Astrocyte of the hippocampus (primary cell): ENCODE data around the gene EPHB2.
"Not testable (repeated sequence)": the region's sequence is repeated elsewhere in the genome, so short reads cannot be mapped to it uniquely, and the experiment has no call there.

Experiments
- DNase-seq: peaks from one replicate; pipeline ENCODE4 v3.0.0; 2011; ENCODE audit warnings: low read depth, low spot score

Gene EPHB2

DNA sequence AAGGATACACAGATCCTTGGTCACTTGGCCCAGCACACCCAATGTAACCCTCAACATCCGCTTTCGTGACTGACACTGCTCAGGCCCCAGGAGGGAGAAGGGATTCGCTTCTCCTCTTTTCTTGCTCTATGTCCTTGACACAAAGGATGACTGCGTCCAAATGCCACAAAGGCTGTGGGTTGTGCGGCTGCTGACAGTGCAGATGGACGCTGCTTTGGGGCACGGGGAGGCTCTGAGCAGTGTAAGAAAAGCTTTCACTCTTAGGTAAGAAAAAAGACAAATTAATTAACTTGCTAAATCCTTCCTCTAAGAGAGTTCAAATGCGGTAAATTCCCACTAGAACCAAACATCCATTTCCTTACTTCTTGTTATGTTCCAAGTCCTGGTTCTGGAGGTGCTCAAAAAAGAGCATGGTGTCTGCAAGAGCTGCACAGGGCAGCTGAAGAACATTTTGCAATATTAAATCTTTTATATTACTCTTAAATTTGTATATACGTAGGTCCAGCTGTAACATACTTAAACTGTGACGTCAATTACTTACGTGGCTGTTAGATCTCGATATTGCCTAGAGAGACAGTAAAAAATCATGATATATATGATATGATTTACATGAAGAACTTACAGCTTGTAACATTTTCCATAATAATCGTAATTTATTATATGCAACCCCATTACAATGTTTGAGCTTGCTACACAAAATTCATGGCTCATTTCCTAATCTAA is 19.4 kb upstream of the EPHB2 start:
- DNase-seq: no peak

DNA sequence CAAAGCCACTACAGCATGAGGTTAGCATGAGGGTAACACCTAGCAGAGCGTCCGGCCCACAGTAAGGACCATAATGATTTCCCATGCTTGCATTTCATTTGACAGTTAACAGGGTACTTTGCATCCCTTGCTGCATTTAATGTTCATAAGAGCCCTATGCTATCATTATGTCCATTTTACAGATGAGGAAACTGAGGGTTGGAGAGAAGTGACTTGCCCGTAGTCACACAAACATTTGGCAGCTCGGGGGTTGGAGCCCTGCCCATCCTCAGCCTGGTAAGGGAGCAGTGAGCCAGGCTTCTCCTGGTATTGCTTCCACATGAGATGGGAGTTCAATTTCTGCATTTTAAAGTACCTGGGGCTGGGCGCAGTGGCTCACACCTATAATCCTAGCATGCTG is 16.5 kb upstream of the EPHB2 start:
- DNase-seq: no peak

DNA sequence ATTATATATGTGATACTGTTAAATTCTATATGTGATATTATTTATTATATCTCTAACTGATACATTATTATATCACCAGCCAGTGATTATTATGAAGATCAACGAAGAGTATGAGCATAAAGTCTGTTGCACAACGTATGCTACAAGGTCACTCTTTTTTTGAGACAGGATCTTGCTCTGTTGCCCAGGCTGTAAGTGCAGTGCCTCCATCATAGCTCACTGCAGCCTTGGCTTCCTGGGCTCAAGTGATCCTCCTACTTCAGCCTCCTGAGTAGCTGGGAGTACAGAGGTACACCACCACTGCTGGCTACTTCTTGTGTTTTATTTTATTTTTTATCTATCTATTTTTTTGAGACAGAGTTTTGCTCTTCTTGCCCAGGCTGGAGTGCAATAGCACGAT is 14.0 kb upstream of the EPHB2 start:
- no peak for DNase-seq

DNA sequence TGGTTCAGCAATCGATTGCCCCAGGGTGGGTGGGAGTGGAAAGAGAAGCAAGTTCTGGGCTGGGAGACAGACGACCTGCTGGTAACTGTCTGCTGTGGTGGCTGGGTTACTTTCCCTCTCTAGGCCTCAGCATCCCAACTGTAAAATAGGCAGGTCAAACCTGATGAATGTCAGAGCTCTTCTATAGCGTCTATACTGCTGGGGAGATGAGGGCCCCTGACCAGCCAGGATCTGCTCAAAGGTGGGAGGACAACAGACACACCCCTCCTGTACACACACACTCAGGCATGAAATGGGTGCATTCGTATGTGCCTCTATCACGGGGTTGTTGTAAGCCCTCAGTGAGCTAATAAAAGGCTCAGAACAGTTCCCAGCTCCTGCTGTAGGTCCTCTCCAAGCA is 12.7 kb upstream of the EPHB2 start:
- no peak for DNase-seq

DNA sequence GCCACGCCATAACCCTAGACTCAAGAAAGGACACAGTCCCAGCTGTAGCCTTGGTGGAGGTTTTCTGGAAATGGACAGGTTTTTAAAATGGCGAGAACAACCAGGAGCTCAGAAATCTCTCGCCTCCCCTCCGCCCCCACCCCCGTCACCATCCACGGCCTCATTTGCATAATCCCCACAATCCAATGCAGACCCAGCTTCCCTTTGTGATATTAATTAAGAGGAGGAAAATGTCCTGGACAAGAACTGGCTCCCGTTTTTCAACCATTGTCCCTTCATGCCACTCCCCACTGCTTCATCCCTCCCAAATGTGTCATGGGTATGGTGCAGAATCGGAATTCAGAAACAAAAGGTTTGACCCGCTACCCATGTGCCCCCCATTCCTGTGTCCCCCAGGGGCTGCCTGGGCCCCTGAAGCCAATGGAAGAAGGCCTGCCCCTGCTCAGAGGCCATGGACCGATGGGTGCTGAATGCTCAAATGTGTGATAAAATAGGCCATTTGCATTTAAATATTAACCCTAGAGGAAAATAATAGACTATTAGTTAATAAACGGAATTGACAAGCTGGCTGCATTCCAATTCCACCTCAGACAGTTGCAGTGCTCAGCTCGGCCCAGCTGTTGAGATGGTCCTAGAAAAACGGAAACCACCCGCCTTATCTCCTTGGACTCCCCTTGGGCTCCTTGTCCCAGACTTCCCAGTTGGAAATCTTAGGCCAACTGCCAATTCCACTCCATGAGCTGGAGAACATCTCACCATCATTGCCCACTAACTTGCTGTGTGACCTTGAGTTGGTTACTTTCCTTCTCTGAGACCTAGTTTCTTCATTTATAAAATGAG is 10.7 kb upstream of the EPHB2 start:
- DNase-seq: no peak

DNA sequence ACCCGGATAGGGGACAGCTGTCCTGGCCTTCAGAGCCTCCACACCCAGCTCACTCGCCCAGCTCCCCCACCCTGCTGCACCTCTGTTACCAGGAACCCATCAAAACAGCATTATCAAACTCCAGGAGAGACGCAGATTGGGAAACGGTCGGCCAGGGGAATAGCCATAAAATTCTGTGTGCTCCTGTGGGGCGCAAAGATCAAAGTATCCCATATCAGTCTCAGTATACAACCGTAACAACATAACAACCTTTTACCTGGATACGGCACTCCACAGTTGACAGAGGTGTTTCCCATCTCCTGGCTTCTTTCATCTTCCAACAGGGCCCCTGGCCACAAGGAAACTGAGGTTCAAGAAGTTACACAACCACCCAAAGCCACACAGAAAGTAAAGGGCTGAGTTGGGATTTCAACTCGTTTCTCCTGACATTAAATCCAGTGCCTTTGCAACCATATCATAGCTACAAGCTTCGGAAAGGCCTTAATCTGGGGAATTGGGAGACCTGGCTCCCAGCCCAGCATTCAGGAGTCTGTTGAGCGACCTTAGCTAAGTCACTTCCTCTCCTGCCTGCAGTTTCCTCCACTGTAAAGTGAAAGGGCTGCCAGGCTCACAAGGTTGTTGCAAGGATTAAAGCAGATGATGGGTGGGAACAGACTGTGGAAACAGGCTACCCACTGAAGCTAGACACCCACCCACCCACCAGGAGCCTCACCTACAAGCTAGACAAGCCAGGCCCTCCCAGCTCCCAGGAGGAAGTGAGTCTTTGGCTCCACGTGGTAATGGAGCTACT is 8.1 kb upstream of the EPHB2 start:
- DNase-seq: no peak

DNA sequence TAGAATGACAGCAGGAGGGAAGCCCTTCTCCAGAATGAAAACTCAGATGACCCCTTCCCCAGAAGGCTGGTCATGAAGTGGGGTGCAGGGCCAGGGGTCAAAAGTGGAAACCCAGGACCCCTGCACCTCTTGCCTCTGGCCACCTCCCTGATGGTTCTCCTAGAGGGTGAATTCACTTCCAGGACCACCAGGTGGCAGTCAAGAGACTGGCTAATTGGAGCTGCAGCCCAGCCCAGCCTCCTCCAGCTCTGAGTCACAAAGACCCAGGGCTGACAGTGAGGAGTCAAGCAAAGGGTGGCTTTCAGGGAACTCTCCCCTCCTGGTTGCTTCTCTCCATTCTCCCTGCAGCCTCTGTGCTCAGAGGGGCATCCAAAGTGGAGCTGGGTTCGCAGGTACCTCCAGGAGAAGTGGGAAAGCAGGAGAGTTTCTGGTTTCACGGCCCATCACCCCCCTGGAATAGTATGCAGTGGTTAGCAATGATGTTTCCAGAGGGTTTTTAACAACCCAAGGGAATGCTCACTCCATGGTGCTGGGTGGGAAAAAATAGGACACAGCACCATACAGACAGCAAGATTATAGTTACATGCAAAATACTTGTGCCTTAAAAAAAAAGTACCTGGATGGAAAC is 6.1 kb upstream of the EPHB2 start:
- DNase-seq: peak; percentile 93

DNA sequence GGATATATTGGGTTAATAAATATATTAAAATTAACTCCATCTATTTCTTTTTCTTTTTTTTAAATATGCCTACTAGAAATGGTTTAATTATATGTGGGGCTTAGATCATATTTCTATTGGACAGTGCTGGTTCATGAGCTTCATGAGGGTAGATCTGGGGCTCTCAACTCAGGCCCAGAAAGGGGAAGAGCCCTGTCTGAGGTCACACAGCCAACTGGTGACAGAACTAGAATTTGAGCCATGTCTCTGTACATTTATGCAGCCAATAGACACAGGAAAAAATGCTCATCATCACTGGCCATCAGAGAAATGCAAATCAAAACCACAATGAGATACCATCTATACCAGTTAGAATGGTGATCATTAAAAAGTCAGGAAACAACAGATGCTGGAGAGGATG is 5.1 kb upstream of the EPHB2 start:
- DNase-seq: no peak

DNA sequence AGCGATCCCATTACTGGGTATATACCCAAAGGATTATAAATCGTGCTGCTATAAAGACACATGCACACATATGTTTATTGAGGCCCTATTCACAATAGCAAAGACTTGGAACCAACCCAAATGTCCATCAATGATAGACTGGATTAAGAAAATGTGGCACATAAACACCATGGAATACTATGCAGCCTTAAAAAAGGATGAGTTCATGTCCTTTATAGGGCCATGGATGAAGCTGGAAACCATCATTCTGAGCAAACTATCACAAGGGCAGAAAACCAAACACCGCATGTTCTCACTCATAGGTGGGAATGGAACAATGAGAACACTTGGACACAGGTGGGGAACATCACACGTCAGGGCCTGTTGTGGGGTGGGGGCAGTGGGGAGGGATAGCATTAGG is 4.5 kb upstream of the EPHB2 start:
- not testable (repeated sequence) for DNase-seq

DNA sequence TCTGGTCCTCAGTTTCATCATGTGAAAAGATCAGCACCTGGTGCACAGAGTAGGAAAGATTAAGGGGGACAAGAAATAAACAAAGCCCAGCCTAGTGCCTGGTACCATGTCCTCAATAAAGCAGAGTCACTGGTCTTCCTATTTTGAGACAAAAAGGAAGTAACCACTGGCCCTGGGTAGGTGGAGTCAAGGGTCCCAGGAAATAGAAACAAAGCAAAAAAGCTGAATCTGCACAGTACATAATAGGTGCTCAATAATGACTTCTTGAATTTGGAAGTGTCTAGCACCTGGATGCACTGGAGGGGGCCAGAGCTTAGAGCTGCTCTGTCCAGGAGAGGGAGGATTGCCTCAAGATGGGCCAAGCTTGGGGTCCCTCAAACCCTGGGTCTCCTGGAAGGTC is 1.9 kb upstream of the EPHB2 start:
- no peak for DNase-seq

DNA sequence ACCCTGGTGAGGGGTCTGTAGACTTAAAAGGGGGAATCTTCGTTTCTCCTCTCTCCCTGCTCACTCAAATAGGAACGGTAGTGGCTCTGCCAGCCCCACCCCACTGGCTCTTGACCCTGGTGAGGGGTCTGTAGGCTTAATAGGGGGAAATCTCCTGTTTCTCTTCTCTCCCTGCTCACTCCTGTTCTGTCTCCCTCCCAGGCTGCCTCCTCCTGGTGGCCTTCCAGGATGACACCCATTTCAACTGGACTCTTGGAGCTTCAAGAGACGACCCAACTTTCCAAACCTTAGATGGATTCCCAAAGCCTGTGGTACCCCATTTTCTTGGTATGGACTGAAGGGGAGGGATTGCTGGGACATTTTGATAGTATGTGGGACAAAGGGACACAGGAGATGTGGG is 1.4 kb upstream of the EPHB2 start:
- DNase-seq: no peak

DNA sequence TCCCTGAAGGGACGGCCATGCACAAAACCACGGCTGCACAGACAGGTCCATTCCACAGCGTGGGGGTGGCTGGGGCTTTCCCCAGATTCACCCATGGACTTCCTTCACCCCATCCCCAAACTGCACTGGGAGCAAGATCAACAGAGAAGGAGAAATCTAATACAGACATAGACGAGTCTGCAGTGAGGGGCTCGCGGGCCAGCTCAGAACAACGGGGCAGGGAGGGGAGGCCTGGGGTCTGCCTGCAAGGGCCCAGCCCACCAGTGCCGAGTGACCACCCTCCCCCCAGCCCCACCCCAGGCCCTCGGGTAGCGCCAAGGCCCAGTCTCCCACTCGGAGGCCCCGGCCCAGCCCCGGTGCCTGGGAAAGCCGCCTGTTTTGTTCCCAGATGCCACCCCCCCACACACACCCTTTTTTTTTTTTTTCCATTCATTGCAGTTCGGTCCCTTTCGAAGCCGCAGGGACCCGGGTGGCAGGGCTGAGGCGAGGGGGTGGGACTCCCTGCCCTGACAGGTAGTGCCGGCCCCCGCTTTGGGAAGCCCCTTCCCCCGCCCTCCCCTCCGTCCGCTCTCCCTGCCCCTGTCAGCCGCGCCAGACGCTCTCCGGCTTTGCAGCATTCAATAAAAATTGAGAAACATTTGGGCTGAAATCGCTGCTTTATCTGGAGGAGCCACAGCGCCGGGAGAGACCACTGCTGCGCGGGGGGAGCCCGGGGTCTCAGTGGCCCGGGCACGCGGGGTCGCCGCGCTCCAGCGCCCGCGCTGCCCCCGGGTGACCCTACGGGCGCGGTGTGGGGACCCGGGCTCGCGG is 543 bp upstream of the EPHB2 start:
- DNase-seq: peak; percentile 86

DNA sequence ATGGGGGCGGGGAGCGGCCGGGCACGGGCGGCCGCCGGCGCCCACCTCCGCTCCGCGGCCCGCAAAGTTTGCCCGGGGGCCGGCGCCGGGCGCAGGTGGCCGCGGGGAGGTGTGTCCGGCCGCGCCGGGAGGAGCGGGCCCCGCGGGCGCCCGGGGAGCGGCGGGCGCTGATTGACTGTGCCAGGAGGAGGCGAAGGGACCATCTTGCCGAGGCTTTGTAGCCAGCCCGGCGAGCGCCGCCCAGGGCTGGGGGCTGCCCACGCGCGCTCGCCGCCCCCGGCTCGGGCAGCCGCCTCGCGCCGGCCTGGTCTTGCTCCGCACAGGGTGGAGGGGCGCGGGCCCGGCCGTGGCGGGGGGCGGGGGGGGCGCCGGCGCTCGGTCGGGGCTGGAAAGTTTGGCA is 432 bp downstream of the EPHB2 start:
- peak; percentile 57 for DNase-seq

DNA sequence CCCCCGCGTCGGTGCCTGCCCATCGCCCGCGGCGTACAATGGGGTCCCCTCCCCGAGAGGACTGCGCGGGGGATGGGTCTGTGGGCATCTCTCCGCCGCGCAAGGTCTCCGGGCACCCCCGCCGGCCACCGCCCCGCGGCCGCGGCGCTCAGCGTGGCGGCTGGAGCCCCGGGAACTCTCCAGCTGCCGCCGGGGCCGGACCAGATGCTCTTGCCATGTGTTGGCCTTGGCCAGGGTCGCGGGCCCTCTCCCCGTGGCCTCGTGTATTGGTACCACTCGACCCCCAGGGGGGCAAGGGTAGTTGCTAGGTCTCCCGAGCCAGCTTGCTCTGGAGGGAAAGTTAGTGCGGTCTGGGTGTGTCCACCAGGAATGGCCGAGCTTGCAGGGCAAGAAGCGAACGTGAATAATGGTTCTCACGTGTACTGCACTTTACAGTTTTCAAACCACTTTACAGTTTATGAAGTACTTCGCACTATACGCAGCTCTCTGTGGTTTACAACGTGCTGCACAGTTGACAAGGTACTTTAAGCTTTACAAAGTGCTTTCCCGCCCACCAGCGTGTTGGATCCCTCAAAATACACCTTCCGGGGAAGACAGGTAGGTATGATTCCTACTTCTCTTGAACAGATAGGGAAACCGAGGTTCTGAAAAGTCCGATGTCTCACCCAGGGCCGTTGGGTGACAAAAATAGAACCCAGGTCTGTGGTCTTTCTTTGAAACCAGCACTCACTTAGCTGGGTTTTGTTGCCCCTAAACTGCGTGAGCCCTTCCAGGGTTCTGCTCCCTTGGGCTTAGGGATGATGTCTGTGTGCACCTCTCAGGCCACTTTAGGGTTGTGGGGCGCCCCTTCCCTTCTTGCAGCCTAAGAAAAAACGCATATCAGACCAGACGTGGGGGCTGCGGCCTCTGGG is 1.2 kb downstream of the EPHB2 start:
- DNase-seq: peak; percentile 62

DNA sequence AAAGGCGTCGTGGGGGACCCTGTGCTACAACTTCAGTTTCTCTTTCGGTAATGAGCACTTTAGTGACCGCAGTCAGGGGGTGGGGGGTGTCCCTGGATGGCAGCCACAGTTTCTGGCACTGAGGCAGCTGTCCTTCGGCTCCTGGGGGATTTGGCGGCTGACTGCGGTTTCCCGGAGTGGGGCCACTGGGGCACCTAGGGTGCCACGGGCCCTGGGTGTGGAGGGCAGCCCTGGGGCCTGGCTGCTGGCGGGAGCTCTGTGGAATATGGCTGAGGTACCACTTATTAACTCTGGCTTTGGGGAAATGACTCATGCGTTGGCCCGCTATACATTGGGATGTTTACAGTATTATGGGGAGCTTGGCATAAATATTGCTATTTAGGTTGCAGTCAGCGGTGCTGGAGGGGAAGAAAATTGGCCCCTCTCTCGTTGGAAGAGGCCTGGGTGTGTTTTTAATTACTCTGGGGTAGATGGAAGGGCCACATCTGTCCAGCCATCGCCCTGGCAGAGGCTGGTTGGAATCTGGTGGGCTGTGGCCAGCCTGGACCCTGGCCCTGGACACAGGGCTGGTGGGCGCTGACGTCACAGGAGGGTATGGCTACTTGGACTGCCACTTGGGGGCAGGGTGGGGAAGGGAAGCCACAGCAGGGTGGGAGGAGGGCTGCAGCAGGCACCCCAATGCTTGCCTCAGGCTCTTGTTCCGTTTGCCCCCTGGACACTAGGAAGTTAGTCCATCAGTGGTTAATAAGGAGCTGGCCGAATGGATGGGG is 2.0 kb downstream of the EPHB2 start:
- peak; percentile 84 for DNase-seq

DNA sequence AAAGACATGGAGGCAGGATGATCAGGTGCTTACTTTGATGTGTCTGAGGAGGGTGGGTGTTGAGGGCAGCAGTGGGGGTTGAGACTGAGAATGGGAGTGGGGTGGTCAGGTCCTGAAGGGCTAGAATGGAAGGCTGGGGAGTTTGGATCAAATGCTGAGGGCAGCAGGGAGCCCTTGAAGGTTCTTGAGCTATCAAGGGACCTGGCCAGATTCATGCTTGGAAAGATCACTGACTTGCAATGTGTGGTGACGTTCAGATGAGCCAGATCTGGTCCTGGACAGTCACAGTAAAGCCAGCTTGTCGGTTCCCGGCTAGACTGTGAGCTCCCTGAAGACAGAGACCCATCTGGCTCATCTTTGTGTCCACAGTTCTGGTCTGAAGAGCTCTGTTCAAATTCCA is 3.8 kb downstream of the EPHB2 start:
- no peak for DNase-seq

DNA sequence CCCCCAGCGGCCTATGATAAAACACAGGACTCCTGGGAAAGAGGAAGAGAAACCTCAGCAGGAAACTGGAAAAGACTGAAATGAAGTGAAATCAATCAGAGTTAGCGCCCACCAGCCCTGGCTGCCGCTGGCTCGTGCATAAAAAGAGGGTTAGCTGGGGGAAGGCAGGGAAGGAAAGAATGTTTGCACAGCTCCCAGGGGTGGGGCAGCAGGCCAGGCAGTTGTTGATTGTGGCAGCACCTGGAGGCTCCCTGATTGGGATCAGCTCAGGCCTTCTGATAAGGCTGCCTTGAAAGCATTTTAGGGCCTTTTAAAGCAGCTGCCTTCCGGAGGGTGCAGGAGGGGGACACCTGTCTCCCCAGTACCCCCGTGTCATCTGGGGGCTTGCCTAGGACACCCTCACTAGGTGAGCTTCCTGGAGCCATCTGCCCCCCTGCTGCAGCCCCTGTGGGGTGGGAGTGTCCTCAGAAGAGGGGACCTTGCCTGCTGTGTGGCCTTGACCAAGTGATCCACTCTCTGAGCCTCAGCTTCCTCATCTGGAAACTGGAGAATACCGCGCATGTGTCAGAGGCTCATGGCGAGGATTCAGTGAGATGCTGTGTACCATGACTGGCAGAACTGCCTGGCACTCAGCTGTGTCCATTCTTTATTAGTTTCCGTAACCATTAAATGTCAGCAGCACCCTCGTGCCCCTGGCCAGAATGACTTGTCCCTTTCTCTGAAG is 6.6 kb downstream of the EPHB2 start:
- DNase-seq: peak; percentile 62

DNA sequence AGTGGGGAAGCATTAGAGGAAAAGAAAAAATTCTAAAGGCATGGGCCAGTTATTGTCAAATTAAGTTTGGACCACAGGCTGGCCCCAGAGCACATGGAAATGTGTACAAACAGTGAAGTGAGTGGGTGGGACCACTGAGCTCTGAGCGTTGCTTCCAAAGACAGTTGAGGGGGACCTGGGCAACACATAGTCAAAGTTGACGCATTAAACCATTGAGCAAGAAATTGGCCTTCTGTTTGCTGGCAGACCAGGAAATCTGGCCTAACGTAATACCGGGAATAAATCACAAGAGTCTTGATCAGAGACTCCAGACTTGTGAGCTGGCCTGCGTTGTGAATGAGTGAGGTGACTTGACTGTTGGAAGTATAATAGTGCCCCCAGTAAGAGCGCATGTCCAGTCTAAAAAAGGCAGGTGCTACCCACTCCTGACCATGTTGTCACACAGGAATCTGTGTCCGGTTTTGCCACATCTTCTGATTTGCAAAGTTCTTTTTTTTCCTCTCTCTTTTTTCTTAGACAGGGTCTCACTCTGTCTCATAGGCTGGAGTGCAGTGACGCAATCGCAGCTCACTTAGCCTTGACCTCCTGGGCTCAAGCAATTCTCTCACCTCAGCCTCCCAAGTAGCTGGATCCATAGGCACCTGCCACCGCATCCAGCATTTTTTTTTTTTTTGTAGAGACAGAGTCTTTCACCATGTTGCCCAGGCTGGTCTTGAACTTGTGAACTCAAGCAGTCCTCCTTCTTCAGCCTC is 10.7 kb downstream of the EPHB2 start:
- DNase-seq: no peak
